GF-D8 (cell line): ENCODE measurements around the gene SMC1B.
"Not testable (repeated sequence)": the region's sequence is repeated elsewhere in the genome, so short reads cannot be mapped to it uniquely, and the experiment has no call there.

ENCODE experiments used
- DNase-seq: peaks from one replicate; lab custom pipeline; 2025; lab: John Stamatoyannopoulos, UW

Gene SMC1B

DNA sequence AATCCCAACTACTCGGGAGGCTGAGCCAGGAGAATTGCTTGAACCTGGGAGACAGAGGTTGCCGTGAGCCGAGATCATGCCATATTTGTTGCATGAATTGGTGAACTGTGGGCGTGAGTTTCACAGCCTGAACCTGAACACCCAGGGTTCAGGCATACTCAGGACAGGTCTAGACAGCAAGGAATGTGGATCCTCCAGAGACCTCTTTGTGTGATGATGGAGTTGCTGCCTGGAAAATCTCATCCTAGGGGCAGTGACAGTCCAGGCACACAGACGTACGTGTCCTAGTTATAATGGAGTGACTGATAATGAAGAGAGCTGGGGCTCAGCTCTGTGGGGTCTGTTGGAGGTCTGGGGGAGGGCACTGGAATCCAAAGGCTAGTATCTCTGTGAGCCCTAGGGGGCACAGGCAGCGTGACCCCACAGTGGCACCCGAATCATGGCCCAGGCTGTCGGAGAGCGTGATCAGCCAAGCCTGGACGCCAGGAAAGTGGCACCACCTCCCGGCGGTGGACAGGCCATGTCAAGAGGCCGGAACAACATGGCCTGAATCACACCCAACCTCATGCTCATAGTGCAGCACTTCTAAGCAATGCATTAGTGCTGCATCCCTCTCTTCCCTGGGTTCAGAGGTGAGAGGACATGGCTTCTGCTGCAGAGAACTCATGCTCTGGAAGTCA lies 31.8 kb upstream of the SMC1B start:
- no peak for DNase-seq

DNA sequence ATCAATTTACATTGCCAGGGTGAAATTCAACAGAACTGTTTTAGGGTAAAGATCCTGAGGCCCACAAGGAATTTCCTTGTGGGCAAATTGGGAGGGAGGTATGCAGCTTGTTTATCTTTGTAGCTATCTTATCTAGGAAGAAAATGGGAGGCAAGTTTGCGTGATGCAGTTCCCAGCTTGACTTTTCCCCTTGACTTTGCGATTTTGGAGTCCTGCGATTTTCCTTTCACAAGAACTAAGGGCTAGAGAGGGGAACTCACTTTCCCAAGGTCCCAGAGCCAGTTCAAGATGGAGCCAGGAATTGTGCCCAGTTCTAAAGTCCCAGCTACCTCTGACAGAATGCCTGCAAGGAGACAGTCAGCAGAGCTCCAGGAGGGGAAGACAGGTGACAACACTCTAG lies 30.8 kb upstream of the SMC1B start:
- DNase-seq: no peak

DNA sequence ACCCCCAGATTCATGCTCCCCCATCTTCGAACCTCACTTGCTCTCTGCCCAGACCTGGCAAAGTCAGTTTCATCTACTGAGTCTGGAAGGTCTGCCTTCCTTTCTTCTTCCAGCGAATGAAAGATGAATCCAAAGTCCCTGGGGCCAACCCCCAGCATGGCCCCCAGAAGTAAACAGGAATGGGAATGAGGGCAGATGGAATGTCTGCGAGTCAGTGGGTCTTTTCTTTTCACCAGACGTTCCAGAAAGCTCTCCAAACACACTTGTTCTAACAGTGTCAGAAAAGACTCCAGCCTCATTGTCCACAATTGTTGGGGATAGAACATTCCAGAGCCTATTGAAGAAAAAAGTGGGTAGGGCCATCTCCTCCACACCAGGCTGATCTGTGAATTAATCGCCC lies 28.7 kb upstream of the SMC1B start:
- no peak for DNase-seq

DNA sequence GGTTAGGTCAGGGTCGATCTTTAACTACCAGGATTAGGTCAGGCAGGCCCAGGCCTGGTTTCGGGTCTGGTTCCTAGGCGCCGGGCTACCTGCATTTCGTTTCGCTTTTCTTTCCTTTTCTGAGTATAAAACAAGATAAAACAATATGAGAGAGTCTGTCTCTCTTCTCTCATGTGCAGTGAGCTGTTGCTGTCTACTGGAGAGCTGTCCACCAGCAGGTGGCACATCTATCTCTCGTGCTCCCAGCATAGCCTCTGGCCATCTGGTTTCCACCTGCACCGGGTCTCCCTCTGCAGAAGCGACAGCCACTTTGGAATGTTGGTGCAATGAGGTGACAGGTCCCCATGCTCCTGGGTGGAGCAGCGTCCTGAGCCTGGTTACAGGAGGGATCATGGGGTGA lies 27.7 kb upstream of the SMC1B start:
- DNase-seq: no peak

DNA sequence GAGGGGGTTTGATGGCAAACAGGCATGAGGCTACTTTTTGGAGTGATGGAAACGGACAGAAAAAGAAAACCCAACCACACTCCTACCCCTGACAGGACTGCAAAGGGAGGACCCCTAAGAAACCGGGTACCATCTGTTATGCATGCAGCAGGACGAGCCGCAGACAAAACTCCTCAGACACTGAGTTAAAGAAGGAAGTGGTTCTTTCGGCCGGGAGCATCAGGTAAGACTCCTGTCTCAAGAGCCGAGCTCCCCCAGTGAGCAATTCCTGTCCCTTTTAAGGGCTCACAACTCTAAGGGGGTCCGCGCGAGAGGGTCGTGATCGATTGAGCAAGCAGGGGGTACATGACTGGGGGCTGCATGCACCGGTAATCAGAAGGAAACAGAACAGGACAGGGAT lies 27.3 kb upstream of the SMC1B start:
- DNase-seq: not testable (repeated sequence)

DNA sequence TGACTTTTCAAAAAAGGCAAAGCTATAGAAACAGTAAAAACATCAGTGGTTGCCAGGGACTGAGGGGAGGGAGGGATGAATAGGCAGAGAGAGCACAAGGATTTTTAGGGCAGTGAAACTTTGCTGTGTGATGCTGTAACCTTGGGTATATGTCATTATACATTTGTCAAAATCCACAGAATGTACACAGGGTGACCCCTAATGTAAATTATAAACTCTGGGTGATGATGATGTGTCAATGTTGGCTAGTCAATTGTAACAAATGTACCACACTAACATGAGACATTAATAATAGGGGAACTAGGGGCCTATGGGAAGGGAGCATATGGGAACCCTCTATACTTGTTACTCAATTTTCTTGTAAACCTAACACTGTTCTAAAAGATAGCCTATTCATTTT lies 24.9 kb upstream of the SMC1B start:
- no peak for DNase-seq

DNA sequence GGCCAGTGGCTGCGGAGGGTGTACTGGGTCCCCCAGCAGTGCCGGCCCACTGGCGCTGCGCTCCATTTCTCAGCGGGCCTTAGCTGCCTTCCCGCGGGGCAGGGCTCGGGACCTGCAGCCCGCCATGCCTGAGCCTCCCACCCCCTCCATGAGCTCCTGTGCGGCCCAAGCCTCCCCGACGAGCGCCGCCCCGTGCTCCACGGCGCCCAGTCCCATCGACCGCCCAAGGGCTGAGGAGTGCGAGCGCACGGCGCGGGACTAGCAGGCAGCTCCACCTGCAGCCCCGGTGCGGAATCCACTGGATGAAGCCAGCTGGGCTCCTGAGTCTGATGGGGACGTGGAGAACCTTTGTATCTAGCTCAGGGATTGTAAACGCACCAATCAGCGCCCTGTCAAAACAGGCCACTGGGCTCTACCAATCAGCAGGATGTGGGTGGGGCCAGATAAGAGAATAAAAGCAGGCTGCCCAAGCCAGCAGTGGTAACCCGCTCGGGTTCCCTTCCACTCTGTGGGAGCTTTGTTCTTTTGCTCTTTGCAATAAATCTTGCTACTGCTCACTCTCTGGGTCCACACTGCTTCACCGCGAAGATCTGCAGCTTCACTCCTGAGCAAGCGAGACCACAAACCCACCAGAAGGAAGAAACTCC lies 23.6 kb upstream of the SMC1B start:
- not testable (repeated sequence) for DNase-seq

DNA sequence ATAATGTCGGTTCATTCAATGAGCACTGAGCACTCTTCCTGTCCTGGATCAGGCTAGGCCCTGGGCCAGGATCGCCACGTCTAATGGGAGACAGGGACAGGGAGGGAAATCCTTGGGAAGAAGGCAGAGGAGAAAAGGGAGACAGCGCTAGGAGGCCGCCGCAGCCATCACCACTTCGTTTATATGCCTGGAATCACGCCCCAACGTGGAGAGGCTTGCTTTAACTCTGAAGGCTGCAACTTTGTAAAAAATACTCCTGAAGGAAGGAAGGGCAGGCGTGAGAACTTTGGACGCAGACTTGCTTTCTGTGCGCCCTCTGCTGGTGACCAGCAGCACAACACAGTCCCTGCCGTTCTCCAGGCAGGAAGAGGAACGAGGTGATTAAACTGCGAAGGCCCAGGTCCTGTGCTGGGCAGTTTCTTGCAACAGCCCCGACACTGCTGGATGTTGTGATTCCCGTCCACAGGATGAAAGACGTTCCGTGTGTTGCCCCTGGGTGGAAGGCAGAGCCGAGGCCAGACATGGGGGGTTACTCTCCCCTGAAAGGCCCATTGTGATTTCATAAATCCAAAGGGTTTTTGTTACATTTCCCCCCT lies 22.2 kb upstream of the SMC1B start:
- DNase-seq: peak; percentile 71

DNA sequence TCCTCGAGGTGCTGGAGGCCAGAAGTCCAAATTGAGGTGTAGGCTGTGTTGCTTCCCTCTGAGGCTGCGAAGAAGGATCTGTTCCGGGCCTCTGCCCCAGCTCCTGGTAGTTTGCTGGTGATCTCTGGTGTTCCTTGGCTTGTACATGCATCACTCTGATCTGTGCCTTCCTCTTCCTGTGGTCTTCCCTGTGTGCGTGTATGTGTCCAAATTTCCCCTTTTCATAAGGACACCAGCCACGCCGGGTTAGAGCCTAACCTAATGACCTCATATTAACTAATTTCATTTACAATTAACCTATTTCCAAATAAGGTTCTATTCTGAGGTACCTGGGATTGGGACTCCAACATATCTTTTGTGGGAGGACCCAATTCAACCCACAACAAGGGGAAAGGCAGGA lies 21.6 kb upstream of the SMC1B start:
- no peak for DNase-seq

DNA sequence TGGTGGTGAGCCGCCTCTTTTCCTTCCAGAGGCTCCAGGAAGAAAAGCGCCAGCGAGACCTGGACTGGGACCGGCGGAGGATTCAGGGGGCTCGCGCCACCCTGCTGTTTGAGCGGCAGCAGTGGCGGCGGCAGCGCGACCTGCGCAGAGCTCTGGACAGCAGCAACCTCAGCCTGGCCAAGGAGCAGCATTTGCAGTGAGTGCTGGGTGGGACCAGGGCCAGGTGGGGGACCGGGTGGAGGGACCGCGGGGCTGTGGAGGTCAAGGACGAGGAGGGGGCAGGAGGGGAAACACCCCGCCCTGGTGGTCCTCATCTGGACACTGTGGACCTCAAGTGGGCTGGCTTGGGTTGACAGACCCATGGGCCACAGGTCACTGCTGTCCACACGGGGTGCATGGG lies 17.5 kb upstream of the SMC1B start:
- no peak for DNase-seq

DNA sequence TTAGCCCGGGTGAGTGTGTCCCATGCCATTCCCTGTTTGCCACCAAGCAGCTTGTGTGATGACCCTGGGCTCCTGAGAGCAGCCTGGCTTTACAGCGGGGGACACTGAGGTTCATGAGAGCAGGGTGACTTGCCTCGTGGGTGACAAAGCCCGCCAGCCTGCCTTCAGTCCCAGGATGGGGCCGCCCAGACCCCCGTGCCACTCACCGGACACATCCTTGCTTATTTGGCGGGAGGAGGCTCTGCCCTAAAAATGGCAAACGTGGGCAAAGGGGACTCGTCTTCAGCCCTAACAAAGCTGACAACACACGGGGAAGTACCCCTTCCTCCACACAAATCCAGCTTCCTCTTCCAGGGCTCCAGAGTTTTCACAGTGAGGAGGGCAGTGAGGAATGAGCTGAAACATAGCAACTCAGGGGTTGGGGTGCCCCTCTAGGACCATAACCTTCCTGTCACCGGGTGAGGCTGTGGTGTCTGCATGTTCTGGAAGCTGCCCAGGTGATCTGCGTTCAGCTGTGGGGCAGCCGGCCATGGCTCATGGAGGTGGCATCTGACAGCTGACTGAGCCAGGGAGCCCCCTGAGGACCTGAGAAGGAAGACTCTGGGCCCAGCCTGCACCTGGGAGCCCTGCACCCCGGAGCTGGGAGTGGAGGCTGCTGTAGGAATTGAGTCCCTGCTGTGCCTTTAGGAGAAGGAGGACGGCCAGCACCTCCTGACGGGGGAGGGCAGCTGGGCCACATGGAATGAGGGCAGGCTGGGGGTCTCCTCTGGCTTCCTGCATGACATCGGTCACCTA lies 16.8 kb upstream of the SMC1B start:
- no peak for DNase-seq

DNA sequence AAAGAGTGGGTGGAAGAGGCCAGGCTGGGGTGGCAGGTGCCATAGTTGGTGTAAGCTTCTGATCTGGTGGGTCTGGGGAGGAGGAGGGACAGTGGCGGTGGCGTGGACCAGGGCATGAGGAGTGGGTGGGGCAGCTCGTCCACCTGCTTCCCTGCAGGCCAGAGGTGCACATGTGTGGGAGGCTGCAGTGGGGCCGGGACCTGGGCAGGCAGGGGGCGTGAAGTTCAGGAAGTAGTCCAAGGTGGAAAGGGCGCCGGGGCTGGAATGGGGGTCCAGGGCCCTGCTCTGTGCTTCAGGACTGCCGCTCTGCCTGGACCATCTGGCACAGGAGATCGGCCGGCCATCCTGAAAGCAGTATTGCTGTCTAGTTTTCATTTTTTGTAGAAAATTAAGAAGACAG lies 16.0 kb upstream of the SMC1B start:
- no peak for DNase-seq

DNA sequence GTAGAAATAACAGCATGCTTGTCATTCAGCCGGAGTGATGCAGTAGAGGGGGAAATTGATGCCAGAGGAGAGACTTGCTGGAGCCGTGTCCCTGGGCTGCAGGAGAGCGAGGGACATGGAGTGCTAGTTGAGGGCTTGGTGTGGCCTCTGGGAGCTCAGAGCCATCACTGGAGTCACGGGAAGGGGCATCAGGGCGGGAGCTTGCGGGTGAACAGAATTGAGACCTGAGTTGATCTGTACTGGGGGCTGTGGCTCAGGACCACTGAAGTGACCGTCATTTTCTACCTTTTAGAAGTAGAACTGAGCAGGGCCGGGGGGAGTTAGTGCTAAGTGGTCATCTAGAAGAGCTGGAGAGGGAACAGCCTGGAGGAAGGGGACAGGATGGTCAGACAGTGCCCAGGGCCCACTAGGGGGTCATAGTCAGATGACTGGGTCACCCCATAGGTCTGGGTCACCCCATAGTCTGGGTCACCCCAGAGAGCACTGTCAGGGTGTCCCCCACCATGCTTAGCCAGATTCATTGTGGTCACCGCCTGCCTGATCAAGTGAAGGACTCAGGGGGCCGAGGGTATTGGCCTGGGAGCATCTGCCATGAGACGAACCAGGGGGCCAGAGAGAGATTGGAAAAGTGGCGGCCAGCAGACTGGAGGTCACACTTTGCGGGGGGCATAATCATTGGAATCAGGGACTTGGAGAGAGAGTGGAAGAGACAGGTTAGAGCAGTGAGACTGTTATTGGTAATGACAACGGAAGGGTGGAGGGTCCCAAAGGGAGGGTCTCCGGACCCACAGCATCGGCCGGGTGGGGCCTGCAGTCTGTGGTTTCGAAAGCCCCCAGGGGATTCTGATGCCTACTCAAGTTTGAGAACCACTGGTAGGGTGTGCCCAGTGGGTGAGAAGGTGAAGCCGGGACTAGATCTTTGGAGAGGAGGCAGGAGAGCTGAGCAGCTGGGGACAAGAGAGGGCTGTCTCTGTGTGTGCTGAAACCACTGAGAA lies 15.3 kb upstream of the SMC1B start:
- DNase-seq: no peak

DNA sequence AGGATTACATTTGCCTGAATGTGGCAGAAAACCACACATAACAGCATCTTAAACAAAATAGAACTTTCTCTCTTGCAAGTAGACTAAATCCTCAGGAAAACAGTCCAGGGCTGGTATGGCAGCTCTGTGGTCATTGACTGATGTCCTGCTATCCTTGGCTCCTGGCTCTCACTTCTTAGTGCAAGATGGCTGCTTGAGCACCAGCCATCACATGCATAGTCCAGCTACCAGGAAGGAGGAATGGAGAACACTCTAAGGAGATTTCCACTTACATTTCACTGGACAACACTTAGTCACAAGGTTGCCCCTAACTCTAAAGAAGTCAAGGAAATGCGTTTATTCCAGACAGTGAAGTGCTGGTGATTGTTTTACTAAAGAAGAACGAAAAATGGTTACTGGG lies 13.7 kb upstream of the SMC1B start:
- no peak for DNase-seq

DNA sequence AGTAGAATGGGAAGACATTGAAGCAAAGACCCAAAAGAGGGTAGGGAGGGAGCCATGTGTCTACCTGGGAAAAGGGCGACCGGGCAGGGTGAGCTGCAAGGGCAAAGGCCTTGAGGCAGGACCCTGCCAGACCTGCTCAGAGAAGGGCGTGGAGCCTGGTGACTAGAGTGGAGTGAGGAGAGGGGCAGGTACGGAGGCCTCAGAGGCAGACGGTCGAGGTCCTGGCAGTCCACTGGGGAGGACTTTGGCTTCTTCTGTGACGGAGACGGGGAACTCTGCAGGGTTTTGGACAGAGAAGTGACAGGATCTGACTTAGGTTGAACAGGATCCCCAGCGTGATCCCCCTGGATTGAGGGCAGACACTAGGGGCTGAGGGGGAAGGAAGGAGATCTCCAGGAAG lies 13.0 kb upstream of the SMC1B start:
- DNase-seq: no peak

DNA sequence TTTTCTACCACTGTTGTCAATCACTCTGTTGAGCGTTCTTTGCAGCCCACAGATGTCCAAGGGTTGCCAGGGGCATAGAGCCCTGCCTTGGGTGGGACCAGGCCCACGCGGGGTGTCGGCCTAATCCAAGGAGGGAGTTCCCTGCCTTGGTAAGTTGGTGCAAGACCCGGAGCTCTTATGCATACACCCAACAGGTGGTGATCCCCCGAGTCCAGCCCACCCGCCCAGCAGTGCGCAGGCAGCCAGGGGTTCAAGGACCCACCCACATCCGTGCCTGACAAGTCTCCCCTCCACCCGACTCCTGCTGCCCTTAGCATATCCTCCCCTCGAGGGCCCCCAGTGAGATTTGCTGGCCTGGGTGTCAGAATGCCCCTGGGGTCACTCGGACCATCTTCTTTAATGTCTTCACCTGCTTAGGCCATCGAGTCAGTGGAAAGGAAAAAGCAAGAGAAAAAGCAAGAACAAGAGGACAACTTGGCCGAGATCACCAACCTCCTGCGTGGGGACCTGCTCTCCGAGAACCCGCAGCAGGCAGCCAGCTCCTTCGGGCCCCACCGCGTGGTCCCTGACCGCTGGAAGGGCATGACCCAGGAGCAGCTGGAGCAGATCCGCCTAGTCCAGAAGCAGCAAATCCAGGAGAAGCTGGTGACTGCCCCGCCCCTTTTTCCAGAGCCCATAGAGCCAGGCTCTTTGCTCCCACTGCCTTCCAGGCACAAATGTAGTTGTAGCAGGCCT lies 12.3 kb upstream of the SMC1B start:
- DNase-seq: no peak

DNA sequence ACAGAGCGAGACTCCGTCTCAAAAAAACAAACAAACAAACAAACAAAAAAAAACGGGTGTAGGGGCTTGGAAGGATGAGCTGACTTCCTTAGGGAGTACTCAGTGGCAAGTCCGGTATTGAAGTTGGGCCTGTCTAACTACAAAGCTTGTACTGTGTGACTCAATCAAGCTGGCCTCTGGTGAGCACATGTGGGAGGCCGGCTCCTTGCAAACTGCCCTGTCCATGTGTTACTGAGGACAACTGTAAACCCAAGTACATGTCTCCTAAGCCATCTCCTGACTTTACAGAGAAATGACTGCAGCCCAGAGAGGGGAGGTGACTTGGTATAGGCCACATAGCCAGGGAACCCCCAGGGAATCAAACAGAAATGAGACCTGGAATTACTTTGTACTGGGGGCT lies 11.7 kb upstream of the SMC1B start:
- DNase-seq: no peak

DNA sequence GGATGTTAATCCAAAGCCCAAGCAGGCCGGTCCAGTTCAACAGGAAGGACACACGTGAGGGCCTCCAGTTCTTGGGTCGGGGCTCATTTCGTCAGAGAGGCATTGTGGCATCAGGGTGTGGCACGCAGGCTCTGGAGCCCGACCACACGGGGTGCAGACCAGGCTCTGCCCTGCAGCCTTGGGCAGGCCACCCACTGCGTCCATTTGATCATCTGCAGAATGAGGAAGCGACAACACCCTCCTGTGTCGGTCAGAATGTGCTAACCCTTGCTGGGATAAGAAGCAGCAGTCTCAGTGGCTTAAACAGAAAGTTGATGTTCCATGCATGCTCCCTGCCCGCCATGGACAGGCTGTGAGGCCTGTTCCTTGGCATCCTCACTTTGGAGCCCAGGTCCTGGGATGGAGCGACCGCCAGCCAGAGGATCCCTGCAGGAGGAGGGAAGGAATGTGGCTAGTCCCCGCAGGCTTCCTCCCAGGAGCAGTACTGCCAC lies 10.9 kb upstream of the SMC1B start:
- no peak for DNase-seq

DNA sequence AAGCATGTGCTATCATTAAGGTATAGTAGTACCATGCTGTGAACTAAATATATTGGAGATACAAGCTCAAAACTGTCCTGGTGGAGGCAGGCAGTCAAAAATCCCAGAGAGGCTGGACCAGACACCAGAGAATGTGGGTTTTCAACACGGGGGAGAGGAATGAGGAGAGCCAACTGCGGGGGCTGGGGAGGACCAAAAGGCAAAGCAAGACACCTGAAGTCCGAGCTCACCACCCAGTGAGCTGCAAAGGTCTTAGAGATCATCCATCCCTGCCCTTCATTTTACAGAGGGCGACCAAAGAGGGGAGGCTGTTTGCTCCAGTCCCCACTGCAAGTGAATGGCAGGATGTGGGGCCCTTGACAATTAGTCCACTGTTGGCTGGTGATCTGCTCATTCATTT lies 10.1 kb upstream of the SMC1B start:
- no peak for DNase-seq

DNA sequence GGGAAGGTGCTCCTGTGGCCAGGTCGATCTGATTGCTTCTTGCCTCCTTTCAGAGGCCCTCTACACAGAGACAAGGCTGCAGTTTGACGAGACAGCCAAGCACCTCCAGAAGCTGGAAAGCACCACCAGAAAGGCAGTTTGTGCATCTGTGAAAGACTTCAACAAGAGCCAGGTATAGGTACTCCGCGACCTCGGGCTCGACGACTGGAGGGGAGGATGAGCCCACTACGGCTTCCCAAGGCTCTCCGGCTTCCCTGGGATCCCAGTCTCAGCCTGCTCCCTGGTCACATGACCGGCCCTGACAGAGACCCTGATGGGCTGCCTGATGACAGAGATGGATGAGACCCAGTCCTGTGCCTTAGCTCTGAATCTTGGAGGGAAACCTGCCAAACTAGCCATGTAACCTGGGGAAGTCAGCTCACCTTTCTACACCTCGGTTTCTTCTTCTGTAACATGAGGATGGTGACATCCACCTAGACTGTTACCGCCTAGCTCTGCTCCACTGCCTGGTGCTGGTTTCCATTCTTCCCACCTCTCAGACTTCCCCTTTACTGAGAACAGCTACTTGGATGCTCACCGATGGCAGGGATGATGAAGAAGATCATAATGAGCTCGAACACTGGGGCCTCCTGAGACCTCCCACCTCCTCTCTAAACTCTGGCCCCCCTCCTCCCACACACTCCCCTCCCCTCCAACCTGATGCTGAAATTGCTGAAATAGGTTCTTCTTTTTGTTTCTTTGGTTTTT lies 9.0 kb upstream of the SMC1B start:
- DNase-seq: no peak
